Left cardiac atrium (tissue), 4 donors: Measurements from ENCODE around the gene TMPRSS13. TPM values are rescaled to one million over a fixed set of nuclear protein-coding genes. Genes with fewer than 3 reads are reported as not detected.
A peak's percentile ranks its signal among the peaks of the same experiment; 100 is the strongest.
"Not testable (repeated sequence)": the region's sequence is repeated elsewhere in the genome, so short reads cannot be mapped to it uniquely, and the experiment has no call there.

ENCODE experiments used
- ATAC-seq, 2 donors: fragments of 200-7000 bp; cut with Tn5 transposase; one replicate each; pipeline ENCODE4 v1.9.1; 2020; ENCODE audit warnings: mild to moderate bottlenecking in 2 of 2, moderate library complexity in 2 of 2
- DNase-seq: peaks from one replicate; pipeline ENCODE4 v3.0.0-alpha.2; 2020
- intact Hi-C, 2 donors: fragments of 100-400 bp; cut with DNase I; formaldehyde crosslinking; loops; one replicate each; pipeline versions ENCODE4 v1.14.1 to v1.15.1; 2022 to 2023
- total RNA-seq, 2 donors: library from RNA; stranded (reverse); fragmentation: NEBNext Ultra II Directional; extraction: Animal tissue kit (Norgen Biotek cat#: 25700); gene quantifications; one replicate each; pipeline ENCODE4 v1.2.1, GENCODE V29; 2021
- donor health status: DM: no; HTN: yes; CAD: no.
- donor health status: DM: no; HTN: yes; CAD: no; lungs with severe emphysema.
- donor health status: DM: yes; HTN: yes; CAD: no.
- donor health status: Dilated cardiomyopathy.

The TMPRSS13 gene
- total RNA-seq, 2 donors from 2014 or later: 0.15 to 0.16 TPM

DNA sequence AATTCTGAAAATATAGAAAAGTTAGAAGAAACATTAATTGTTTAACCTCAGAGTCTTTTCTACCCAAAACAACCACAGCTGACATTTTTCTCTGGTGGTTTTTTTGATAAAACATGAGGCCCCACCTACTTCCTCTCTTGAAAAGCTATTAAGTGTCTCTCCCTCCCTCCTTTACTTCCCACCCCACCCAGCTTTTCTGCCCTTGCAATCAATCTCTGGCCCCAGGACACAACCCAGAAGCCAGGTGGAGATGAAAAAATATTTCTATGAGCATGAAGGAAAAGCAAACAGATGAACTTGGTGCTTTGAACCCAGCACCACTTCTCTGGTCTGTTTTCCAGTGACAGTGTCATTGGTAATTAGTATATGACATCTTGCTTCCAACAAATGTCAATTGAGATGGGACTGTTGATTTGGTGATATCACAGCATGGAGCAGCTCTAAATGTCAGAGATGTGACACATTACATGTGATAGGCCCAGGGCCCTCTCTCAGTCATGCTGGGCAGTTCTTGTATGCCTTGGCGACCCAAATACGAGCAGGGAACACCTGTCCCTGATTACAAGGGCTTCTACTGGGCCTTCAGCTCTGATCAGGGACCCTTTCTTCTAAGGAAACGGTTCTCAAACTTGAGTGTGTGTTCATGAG, 23.9 kb upstream of the TMPRSS13 start:
- ATAC-seq: peak in 1 of 2 donors; percentile 34
- no peak for DNase-seq
- intact Hi-C loops: no loop called here

DNA sequence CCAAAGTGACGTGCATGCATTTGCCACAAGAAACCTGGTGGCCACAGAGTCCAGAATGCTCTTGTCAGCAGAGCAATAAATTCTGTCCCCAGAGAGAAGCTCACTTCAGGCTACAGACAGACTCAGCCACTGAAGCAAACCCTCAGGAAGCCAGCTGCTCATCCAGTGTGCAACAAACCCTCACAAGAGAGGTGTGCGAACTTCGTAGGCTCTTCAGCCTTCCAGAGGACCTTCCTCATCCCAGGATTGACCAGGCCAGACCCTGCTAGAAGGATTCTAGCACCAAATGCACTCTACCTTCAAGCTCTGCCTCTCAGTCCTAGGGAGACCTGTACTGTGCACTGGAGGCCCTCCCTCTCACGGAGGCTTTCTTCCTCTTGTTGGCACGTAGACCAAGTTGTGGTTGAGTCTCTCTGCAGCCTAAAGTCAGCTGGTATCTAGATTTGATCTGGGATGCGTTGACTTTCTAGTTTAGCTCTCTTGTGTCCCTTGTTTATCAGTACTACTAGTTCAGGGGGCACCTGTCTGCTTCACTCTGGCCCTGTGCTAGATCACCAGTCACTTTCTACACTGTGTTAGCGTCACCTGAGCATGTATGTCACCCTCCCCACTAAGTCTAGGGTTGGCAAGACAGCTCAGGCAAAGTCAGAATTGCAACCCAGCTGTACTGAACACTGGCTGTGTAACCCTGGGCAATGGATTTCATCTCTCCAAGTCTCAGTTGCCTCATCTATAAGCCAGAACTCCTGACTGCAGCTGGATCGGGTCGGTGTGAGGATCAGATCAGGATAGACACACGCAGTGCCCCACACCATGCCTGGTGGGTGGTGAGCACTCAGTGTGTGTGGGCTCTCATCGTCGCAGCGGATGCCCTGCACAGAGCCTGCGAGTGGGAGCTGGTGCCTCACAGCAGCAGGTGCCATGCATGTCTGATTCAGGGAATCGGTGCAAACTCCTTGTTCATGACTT, 22.1 kb upstream of the TMPRSS13 start:
- ATAC-seq (peak in 1 of 2 donors; percentile 27), DNase-seq (no peak)
- intact Hi-C loops: no loop called here

DNA sequence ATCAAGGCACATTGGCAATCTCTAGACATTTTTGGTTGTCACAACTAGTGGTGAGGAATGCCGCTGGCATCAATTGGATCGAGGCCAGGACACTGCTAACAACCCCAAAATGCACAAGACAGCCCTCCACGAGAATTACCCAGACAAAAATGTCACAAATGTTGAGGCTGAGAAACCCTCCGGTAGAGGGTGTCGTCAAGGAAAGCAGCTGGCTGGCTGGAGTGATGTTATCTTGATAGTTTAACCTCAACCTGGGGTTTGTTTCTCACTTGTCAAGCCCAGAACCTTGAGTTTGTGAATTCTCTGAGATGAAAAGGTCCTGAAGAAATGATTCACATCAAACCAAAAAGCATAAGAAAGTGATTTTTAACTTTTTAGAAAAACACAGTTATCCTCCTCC, 21.1 kb upstream of the TMPRSS13 start:
- intact Hi-C loops: no loop called here
- ATAC-seq (peak in 1 of 2 donors; percentile 19), DNase-seq (no peak)

DNA sequence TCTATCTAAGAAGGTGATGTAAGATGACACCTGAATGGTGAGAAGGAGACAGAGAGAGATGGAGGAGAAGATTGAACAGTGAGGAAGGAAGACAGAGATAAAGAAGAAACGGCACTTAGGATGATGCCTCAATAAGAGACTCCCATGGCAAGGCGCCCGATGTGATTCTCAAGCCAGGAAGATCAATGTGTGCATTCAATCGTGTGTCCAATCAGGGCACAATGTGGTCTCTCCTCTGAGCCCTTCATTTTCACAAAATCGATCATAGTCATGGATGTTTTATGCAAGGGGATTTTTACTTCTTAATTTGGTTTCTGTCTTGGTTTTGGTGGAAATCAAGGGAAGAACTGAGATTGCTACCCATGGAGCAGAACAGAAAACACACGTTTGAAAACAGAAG, 19.9 kb upstream of the TMPRSS13 start:
- ATAC-seq: no peak
- DNase-seq: no peak
- intact Hi-C loops: loop anchor here in 1 of 2 donors (2.0 to 10.0 kb wide), 2 partner anchors 106 kb away; no protein-coding TSS in a partner anchor

DNA sequence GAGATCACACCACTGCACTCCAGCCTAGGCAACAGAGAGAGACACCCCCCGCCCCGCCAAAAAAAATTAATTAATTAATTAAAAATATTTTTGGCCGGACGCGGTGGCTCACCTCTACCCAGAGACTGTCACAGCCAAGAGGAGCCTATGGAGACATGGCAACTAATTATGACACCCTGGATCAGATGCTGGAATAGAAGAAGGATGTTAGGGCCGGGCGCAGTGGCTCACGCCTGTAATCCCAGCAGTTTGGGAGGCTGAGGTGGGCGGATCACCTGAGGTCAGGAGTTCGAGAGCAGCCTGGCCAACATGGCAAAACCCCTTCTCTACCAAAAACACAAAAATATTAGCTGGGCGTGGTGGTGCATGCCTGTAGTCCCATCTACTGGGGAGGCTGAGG, 19.3 kb upstream of the TMPRSS13 start:
- not testable (repeated sequence) for DNase-seq, ATAC-seq
- intact Hi-C loops: loop anchor here in 1 of 2 donors (2.0 to 10.0 kb wide), 2 partner anchors 106 kb away; no protein-coding TSS in a partner anchor

DNA sequence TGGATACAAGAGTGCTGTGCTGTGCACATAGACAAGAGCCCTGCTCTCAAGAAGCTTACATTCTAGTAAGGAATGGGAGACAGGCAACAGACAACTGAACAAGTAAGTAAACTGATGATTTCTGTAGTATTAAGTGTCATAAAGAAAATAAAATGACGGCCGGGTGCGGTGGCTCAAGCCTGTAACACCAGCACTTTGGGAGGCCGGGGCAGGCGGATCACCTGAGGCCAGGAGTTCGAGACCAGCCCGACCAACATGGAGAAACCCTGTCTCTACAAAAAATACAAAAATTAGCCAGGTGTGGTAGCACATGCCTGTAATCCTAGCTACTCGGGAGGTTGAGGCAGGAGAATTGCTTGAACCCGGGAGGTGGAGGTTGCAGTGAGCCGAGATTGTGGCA, 18.5 kb upstream of the TMPRSS13 start:
- DNase-seq, ATAC-seq: not testable (repeated sequence)
- intact Hi-C loops: loop anchor here (1.0 to 10.0 kb wide), 4 partner anchors 103 to 107 kb away; no protein-coding TSS in a partner anchor

DNA sequence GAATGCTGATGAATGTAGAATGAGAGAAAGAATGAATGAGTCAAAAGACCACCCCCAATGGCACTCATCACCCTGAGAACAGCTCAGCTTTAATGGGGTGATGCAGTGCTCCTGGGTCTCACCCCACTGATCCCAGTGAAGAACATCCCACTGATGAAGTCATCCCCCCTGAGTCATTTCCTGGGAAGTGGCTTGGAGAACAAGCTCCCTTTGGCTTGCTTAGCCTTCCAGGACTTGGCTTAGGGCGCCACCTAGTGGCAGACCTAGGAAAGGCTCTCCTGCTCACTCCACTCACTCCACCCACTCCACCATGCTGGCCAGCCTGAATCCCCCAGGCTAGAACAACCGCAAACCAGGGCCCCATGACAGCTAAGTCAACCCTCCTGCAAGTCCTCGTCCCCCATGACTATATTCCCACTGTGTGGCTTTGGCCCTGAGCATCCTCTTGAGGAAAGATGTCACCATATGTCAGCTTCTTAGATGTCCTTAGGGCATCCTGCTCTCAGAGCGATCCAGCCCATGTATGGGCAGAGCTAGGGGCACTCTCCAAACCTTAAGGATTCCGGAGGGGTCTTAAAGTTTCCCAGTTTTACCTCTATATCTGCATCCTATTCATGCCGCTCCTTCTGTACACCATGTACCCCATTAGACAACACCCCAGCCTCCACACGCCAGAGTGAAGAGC, 17.8 kb upstream of the TMPRSS13 start:
- peak; percentile 92 to 94 for ATAC-seq
- intact Hi-C loops: loop anchor here (1.0 to 10.0 kb wide), 3 partner anchors 103 to 108 kb away; no protein-coding TSS in a partner anchor

DNA sequence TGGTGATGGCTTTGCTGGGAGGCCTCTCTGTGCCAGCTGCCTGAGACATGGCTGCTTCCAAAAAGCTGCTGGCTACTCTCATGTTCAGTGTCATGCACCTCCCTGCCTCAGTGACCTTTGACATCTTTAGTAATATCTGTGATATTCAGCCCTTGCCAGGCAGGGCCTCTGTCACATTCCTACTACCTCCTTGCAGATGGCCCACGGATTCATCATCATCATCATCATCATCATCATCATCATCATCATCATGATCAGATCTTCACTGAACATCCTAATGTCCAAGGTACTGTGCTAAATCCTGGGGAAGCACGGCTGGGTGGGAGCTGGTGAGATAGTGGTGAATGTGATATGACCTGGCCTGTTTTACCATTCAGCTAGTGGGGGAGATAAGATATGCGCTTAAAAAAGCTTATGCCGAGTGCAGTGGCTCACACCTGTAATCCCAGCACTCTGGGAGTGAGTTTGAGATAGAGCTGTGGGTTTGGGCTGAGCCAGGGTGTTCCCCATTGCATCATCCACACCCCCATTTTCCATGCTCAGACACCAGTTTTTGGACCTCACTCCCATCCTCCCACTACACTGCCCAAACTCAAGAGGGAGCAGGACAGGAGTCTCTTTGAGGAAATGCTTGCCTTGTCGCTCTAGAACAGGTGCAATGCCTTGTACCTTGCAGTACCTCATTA, 17.1 kb upstream of the TMPRSS13 start:
- DNase-seq: no peak
- ATAC-seq: no peak
- intact Hi-C loops: loop anchor here (2.0 to 10.0 kb wide), 2 partner anchors 109 kb away; no protein-coding TSS in a partner anchor

More for the DNA sequence above, 17.8 kb upstream of the TMPRSS13 start:
- DNase-seq: peak; percentile 91

DNA sequence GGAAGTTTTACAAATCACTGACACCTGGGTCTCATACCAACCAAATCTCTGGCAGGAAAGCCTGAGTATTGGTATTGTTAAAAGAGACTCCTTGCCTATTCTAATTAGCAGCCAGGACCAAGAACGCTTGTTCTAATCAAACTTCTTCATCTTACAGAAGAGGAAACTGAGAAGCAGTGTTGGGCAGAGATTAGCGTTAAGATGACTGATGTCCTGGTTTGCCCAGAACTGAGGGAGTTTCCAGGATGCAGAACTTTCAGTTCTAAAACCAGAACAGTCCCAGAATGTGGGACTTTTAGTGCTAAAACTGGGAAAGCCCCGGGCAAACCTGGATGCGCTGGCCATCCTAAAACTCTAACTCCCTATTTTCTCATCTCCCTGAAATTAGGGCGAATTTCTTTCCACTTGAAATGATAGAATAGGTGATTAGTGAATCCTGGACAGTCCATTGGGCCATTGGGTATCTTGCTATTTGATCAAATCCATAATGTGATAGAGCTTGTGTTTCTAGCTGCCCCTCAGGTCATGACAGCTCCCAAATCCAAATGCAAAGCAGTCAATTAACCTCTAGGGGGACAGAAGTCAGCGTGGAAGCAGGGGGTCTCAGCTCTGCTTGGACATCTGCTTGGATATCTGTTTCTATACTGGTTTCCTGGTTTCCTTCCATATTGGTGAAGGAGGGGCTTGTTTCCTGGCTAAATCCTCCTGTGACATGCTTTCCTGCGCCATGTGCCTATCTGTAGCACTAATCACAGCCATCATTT, 16.0 kb upstream of the TMPRSS13 start:
- ATAC-seq: peak in 1 of 2 donors; percentile 17
- intact Hi-C loops: loop anchor here in 1 of 2 donors (10.0 kb wide), 1 partner anchor 110 kb away; no protein-coding TSS in a partner anchor
- no peak for DNase-seq

DNA sequence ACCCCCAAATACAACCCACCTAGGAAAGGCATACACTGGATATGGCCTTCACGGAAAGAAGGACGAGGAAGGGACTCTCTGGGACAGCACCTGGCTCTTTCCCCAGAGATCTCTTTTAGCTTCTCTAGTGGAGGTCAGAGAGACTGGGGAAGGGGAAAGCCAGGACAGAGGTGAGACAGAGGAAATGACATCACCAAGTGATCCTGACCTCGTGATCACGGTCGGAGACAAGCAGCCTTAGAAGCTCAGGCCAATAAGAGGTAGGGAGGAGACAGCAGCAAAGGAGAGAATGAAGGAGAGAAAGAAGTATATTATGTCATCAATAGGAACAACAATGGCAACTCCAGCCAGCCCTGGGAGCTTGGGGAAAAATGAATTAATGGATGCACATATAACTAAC, 15.4 kb upstream of the TMPRSS13 start:
- no peak for DNase-seq
- intact Hi-C loops: loop anchor here in 1 of 2 donors (10.0 kb wide), 1 partner anchor 110 kb away; no protein-coding TSS in a partner anchor

DNA sequence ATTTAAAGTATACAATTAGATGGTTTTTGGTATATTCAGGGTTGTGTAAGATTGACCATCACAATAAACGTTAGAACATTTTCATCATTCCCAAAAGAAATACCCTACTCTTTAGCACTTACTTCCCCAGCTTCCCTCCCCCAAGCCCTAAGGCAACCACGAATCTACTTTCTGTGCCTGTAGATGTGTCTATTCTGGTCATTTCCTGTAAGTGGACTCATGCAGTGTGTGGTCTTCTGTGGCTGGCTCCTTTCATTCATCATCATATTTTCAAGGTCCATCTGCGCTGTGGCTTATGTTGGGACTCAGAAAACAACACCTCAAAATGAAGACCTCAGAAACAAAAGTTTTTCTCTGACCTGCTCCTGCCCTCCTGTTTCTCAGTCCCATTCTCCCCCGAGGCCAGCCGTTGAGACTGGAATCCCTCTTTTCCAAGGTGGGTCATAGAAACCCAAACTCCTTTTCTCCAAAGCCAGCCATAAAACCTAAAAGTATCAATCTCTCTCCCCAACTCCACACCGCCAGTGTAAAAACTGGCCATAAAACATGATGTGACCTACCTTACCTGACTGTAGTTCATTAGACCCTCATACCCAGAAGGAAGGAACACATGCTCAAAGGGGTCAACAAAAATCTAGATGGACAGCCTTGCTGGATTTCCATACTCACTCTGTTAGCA, 12.9 kb upstream of the TMPRSS13 start:
- DNase-seq: no peak
- ATAC-seq: no peak
- intact Hi-C loops: loop anchor here in 1 of 2 donors (10.0 kb wide), 1 partner anchor 113 kb away; no protein-coding TSS in a partner anchor

More for the DNA sequence above, 15.4 kb upstream of the TMPRSS13 start:
- no peak for ATAC-seq

DNA sequence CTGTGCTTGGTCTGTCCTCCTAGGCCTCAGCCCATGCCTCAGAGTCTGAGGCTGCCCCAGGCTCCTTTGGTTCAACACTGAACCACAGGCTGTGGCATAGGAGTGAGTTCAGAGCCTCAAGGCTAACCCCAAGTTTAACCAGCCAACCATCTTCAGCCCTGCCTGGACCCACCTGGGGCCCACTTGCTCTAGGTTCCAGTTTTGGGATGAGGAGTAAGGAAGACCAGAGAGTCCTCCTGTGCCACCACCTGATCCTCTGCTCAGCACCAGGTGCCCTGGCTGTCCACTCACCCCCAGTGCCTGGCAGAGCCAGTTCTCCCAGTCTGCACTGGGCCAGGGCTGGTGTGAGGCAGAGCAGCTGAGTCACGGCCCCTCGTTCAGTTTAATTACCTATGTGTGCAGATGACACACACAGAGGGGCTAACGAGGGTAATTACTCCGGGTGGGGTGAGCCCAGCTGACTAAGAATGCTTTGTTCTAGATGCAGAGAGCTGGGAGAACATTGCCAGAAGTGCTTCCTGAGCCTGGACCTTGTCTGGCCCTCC, 12.0 kb upstream of the TMPRSS13 start:
- ATAC-seq: no peak
- DNase-seq: no peak
- intact Hi-C loops: loop anchor here in 1 of 2 donors (10.0 kb wide), 1 partner anchor 114 kb away; no protein-coding TSS in a partner anchor

DNA sequence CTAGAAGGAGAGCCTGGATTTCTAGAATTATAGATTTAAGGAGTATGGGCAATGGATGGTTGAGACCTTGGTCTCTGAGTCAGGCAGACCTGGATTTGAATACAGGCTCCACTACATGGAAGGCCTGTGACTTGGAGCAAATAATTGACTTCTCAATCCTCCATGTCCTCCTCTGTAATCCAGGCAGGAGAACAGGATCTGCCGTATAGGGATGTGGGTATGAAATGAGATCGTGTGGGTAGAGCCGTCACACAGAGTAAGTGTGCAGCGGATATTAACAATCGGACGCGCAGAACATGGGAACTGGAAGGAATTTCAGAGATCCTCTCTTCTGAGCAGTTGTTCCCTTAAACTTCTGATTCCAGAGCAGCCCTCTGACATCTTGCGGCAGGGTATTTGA, 11.5 kb upstream of the TMPRSS13 start:
- ATAC-seq (no peak), DNase-seq (no peak)
- intact Hi-C loops: loop anchor here in 1 of 2 donors (10.0 kb wide), 1 partner anchor 114 kb away; no protein-coding TSS in a partner anchor

DNA sequence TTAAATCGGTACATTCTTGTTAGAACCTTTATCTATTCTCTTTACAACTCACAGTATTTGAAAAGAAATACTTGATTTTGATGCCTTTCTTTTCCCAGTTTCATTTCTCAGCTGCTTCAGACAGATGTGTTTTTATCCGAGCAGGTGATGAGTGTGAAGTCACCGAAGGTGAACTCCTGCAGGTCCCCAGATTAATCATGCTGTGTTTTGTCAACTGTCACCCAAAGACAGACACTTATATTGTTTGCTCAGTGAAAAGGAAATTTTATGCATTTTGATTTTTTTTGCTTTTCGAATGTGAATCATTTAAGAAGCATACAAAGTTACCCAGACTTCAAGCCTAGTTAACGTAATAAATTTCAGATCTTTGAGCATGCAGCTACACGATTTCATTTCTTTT, 7.8 kb upstream of the TMPRSS13 start:
- no peak for DNase-seq
- intact Hi-C loops: no loop called here
- no peak for ATAC-seq

DNA sequence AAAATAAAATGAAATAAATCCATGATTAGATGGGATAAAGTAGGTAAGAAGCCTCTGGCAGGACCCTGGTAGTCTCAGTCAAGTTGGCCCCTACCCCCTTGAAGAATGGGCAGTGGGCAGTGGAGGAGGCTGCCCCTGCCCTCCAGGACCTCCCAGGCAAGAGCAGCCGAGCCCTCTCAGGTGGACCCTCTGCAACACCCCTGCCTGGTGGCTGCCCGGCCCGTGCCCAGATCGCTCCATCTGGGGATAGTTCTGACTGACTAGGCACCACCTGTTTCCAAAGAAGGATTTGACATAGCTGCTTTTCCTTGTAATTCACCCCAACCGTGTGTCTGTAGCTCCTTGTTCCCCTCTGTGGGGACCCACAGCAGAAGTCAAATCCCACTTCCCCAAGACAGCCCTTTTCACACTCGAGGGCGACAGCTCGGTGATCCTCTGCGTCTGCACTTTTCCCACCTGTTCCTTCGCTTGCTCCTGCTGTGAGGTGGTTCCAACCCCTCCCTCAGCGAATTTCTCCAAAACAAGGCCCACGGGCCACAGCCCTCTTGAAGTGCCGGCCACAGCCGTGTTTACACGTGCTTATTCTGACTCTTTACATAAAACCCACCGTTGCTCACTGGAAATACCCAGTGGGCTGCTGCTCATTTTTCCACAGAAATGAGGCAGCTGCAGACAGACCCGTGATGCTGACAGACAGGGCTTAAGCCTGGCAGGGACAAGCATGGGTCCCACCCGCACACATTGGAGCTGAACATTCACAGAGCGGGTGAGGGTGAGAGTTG, 5.5 kb upstream of the TMPRSS13 start:
- DNase-seq (no peak), ATAC-seq (no peak)
- intact Hi-C loops: no loop called here

DNA sequence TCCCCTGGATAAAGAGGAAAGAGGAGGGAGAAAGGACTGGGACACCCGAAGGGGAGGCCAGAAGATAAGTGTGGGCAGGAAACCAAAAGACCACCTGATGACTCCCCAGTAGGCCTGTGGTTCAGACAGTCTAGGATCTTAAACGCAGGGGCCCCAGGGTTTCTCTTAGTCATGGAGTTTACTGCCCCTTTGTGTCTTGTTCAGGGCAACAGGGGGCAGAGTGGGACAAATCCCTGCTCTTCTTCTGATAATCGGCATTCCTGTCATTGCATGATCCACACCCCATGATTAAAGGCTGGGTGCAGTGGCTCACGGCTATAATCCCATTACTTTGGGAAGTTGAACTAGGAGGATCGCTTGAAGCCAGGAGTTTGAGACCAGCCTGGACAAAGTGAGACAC, 4.7 kb upstream of the TMPRSS13 start:
- intact Hi-C loops: no loop called here
- no peak for ATAC-seq
- no peak for DNase-seq
